ENCODE measurements around the gene MBOAT2. TPM values are rescaled to one million over a fixed set of nuclear protein-coding genes. Genes with fewer than 3 reads are reported as not detected.

The MBOAT2 gene
- total and polyA plus RNA-seq, 4 donors: 0.57 to 65.5 (median 3.2) TPM

GRCh38 chr2:8882094-8882493, 121.4 kb downstream of the MBOAT2 start:
- Histone ChIP-seq H3K4me3 (ENCODE audit: low read depth in 1 of 3, low read length in 3 of 3) (no peak overlapping the region), H3K36me3 (ENCODE audit: control insufficient read depth in 4 of 4, insufficient read depth in 3 of 4, low read depth in 1 of 4, low read length in 3 of 4) (no peaks in the 10 kb centered on the region), H3K9ac (ENCODE audit: low read depth in 1 of 2, low read length in 2 of 2) (no peak overlapping the region), H3K27ac (ENCODE audit: low read depth in 1 of 2, low read length in 2 of 2) (no peak overlapping the region), H3K27me3 (ENCODE audit: control insufficient read depth in 4 of 4, insufficient read depth in 4 of 4, low read length in 3 of 4) (peaks cover 0 to 6% (median 0%) of the 10 kb centered on the region in 4 donors), H3K4me1 (ENCODE audit: control insufficient read depth in 4 of 4, insufficient read depth in 4 of 4, low read length in 3 of 4) (no peaks in the 10 kb centered on the region), H3K9me3 (ENCODE audit: control insufficient read depth in 4 of 4, low read length in 3 of 4) (no peaks in the 10 kb centered on the region)
- TF ChIP-seq, protein P1, sequence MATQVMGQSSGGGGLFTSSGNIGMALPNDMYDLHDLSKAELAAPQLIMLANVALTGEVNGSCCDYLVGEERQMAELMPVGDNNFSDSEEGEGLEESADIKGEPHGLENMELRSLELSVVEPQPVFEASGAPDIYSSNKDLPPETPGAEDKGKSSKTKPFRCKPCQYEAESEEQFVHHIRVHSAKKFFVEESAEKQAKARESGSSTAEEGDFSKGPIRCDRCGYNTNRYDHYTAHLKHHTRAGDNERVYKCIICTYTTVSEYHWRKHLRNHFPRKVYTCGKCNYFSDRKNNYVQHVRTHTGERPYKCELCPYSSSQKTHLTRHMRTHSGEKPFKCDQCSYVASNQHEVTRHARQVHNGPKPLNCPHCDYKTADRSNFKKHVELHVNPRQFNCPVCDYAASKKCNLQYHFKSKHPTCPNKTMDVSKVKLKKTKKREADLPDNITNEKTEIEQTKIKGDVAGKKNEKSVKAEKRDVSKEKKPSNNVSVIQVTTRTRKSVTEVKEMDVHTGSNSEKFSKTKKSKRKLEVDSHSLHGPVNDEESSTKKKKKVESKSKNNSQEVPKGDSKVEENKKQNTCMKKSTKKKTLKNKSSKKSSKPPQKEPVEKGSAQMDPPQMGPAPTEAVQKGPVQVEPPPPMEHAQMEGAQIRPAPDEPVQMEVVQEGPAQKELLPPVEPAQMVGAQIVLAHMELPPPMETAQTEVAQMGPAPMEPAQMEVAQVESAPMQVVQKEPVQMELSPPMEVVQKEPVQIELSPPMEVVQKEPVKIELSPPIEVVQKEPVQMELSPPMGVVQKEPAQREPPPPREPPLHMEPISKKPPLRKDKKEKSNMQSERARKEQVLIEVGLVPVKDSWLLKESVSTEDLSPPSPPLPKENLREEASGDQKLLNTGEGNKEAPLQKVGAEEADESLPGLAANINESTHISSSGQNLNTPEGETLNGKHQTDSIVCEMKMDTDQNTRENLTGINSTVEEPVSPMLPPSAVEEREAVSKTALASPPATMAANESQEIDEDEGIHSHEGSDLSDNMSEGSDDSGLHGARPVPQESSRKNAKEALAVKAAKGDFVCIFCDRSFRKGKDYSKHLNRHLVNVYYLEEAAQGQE (IDR thresholded peaks at IDR 0.05): no peak
- TF ChIP-seq FOXA1 (IDR thresholded peaks at IDR 0.05) (no peak), CTCF (IDR thresholded peaks at IDR 0.05; ENCODE audit: low read depth, low read length, missing input control) (no peak), RAD21 (IDR thresholded peaks at IDR 0.05) (no peak), HNF4G (IDR thresholded peaks at IDR 0.05) (no peak), GABPA (IDR thresholded peaks at IDR 0.05 in 1 of 2, conservative IDR thresholded peaks at IDR 0.05 in 1 of 2) (no peak), FOXA2 (IDR thresholded peaks at IDR 0.05) (no peak), NR2F2 (IDR thresholded peaks at IDR 0.05) (no peak)
- no peak for DNase-seq (ENCODE audit: low spot score)
- 75% methylated on average over 5 of the region's 5 CpGs for WGBS

DNA sequence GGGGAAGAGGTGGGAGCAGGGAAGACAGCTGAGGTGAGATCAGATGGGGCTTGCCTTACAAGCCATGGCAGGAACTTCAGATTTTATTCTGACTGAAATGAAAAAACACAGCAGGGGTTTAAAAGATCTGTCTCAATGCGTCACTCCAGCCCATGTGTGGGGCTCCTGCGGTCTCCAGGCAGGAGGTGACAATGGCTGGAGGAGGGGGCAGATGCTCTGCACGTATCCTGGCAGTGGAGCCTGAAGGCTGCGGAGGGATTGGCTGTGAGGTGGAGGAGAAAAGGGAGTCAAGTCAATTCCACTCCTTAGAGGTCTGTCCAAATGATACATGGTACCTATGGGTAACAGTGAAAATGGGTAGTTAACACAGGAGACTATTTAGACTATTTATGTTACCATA, 125.6 kb downstream of the MBOAT2 start:
- no peak for TF ChIP-seq NR2F2 (IDR thresholded peaks at IDR 0.05)
- TF ChIP-seq, protein P2, sequence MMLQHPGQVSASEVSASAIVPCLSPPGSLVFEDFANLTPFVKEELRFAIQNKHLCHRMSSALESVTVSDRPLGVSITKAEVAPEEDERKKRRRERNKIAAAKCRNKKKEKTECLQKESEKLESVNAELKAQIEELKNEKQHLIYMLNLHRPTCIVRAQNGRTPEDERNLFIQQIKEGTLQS (IDR thresholded peaks at IDR 0.05): no peak
- no peak for TF ChIP-seq YY1 (IDR thresholded peaks at IDR 0.05)
- TF ChIP-seq JUND (IDR thresholded peaks at IDR 0.05): no peak
- no peak for TF ChIP-seq RAD21 (IDR thresholded peaks at IDR 0.05)
- TF ChIP-seq FOXA2 (IDR thresholded peaks at IDR 0.05): no peak
- TF ChIP-seq TAF1 (conservative IDR thresholded peaks at IDR 0.05): no peak
- TF ChIP-seq, protein P3, sequence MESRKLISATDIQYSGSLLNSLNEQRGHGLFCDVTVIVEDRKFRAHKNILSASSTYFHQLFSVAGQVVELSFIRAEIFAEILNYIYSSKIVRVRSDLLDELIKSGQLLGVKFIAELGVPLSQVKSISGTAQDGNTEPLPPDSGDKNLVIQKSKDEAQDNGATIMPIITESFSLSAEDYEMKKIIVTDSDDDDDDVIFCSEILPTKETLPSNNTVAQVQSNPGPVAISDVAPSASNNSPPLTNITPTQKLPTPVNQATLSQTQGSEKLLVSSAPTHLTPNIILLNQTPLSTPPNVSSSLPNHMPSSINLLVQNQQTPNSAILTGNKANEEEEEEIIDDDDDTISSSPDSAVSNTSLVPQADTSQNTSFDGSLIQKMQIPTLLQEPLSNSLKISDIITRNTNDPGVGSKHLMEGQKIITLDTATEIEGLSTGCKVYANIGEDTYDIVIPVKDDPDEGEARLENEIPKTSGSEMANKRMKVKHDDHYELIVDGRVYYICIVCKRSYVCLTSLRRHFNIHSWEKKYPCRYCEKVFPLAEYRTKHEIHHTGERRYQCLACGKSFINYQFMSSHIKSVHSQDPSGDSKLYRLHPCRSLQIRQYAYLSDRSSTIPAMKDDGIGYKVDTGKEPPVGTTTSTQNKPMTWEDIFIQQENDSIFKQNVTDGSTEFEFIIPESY (IDR thresholded peaks at IDR 0.05): no peak
- no peak for TF ChIP-seq HNF4G (IDR thresholded peaks at IDR 0.05)
- TF ChIP-seq, protein P1 (IDR thresholded peaks at IDR 0.05): no peak
- TF ChIP-seq RXRA (IDR thresholded peaks at IDR 0.05): no peak
- no peak for TF ChIP-seq CTCF (IDR thresholded peaks at IDR 0.05; ENCODE audit: low read depth, low read length, missing input control)
- TF ChIP-seq FOXA1 (IDR thresholded peaks at IDR 0.05): no peak
- TF ChIP-seq MAX (IDR thresholded peaks at IDR 0.05): no peak
- TF ChIP-seq EGR1 (IDR thresholded peaks at IDR 0.05; ENCODE audit: low read depth in 2 of 2): no peak
- no peaks in the 10 kb centered on the region for H3K9me3 ChIP-seq (ENCODE audit: control insufficient read depth in 4 of 4, low read length in 3 of 4)
- H3K27ac ChIP-seq (ENCODE audit: low read depth in 1 of 2, low read length in 2 of 2): no peak overlapping the region
- H3K9ac ChIP-seq (ENCODE audit: low read depth in 1 of 2, low read length in 2 of 2): no peak overlapping the region
- no peak overlapping the region for H3K4me3 ChIP-seq (ENCODE audit: low read depth in 1 of 3, low read length in 3 of 3)
- 93% methylated on average over 4 of the region's 4 CpGs for WGBS
- no peaks in the 10 kb centered on the region for H3K36me3 ChIP-seq (ENCODE audit: control insufficient read depth in 4 of 4, insufficient read depth in 3 of 4, low read depth in 1 of 4, low read length in 3 of 4)
- peaks cover 0 to 6% (median 0%) of the 10 kb centered on the region in 4 donors for H3K27me3 ChIP-seq (ENCODE audit: control insufficient read depth in 4 of 4, insufficient read depth in 4 of 4, low read length in 3 of 4)
- H3K4me1 ChIP-seq (ENCODE audit: control insufficient read depth in 4 of 4, insufficient read depth in 4 of 4, low read length in 3 of 4): no peaks in the 10 kb centered on the region
- DNase-seq (ENCODE audit: low spot score): no peak
